HG03196 (cell line): ENCODE measurements around the gene CAVIN3.
A peak's percentile ranks its signal among the peaks of the same experiment; 100 is the strongest.
"Not testable (repeated sequence)": the region's sequence is repeated elsewhere in the genome, so short reads cannot be mapped to it uniquely, and the experiment has no call there.

Experiments used
- ATAC-seq: cut with Tn5 transposase; IDR thresholded peaks from one replicate; pipeline ENCODE4 v1.9.1; 2021; ENCODE audit not compliant: unreplicated experiment

The CAVIN3 gene

GRCh38 chr11:6326303-6326702, 6.0 kb upstream of the CAVIN3 start:
- ATAC-seq: no peak

DNA sequence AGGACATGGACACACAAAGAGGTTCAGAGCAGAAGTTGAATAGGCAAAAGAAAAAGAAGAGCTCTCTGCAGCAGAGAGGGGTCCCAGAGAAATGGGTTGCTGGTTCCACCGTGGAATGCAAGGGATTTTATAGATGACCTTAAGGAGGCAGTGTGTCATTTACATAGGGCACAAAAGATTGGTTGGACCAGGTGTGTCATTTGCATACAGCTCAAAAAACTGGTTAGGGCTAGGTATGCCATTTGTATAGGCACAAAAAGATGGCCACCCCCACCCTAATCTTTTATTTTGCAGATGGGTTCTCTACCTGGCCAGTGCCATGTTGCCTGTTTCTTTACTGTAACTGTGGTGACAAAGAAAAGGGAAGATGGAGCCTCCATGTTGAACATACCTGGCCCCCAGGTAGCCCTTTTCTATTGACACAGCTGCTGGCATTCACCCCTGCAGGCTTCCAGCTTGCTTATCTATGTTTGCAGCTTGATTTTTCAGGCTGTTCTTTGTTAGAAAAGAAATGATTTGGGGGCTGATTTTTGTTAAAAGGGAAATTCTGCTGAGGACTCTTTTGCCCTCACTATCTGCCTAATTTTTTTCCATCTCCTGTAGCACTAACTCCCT, 3.1 kb upstream of the CAVIN3 start:
- no peak for ATAC-seq

DNA sequence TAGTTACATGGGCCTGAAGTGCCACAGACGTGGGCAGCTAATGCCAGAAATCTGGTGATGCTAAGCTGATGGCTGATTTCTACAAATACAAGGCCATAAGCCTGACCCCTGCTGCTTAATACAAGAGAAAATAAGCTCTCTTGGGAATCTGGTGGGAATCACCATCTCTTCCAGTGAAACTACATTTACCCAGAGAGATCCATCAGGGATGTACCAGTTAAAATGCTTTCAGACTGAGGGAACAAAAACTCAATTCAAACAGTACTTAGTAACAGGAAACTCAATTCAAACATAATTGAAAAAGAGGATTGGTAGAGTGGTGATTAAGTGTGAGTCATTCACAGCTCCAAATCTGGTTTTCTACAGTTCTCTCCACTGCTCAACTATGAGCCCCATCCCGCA, 1.7 kb upstream of the CAVIN3 start:
- no peak for ATAC-seq

GRCh38 chr11:6321356-6321755, 1.1 kb upstream of the CAVIN3 start:
- ATAC-seq: no peak

- ATAC-seq: no peak
Measured at GRCh38 chr11:6319704-6320410, 444 bp downstream of the CAVIN3 start.

DNA sequence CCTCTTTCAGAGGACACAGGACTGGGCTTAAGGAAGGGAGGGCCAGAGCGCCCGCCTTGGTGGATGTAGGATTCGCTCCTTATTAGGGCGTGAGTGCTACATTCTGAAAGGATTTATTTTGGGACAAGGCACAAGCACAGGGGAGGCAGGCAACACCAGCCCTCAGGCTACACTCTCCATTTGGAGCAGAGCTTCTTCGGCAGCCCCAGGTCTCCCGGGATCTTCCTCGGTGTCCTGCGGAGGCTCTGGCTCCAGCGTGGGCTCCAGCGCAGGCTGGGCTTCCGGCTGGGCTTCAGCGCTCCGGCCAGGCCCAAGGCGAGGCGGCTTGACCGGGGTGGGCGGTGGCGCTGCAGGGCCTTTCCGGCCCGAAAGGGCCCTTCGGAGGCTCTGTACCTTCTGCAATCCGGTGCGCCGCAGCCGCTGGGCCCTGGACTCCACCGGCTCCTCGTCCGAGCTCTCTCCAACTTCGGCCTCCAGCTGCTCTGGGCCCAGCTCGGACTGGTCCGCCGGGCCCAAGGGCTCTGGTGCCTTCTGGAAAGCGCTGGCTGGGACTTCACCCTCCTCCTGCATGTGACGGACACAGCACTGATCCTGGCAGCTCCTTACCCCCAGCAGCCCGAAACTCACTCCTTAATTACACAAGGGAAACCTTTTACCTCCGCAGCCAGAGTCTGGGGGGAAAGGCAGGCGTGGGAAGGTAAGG, 1.1 kb downstream of the CAVIN3 start:
- ATAC-seq: no peak

GRCh38 chr11:6318204-6318603, 2.1 kb downstream of the CAVIN3 start:
- ATAC-seq: no peak

- ATAC-seq: peak; percentile 75
Measured at GRCh38 chr11:6315811-6316425, 4.4 kb downstream of the CAVIN3 start.

DNA sequence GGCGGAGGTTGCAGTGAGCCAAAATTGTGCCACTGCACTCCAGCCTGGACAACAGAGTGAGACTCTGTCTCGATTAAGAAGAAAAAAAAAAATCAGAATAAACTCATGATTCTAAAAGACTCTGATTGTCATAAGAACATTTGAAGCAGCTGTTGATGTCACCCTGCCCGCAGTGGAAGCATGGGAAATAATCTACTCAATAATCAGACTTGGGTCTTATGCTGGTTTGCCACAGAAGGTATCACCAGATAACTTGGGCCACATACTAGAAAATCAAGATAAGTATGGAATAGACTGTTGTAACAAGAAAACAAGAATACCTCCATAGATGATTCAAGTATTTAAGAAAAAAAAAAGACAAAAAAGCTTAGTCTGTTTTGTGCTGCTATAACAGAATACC, 8.2 kb downstream of the CAVIN3 start:
- no peak for ATAC-seq

GRCh38 chr11:6307876-6308275, 12.4 kb downstream of the CAVIN3 start:
- ATAC-seq: no peak

GRCh38 chr11:6305297-6305696, 15.0 kb downstream of the CAVIN3 start:
- no peak for ATAC-seq

- no peak for ATAC-seq
Measured at GRCh38 chr11:6303661-6304060, 16.6 kb downstream of the CAVIN3 start.

DNA sequence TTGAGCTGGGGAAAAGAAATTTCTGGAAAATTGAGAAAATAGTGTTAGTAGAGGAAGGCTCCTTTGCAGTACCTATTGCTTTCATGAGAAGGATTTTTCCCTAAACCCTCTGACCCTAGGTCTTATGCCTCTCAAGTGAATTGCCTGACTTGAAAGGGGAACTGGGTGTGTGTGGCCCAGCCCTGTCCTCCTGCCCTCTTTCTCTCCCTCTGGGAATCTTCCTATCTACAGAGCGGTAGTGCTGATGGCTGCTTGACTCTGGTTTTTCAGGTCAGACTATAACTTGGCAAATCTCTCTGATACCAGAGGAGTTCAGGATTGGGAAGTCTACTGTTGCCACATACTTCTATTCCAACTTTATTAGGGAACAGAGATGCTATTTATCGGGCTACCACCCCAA, 19.2 kb downstream of the CAVIN3 start:
- ATAC-seq: no peak

DNA sequence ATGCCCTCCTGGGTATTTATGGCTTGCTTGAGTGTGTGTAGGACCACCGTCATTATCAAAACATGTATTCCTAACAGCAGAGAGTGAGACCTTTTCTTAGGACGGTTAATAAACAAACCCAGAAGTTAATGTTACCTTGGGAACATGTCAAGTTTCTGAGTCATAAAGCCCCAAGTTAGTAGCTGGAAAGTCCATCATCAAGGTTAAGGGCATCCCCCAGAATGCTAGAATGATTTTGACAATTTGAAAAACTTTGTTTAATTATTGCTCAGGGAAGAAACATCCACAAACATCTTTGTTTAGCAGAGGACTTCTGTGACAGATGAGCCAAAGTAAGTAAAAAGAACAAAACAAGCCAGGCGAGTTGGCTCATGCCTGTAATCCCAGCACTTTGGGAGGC, 20.0 kb downstream of the CAVIN3 start:
- ATAC-seq: no peak

DNA sequence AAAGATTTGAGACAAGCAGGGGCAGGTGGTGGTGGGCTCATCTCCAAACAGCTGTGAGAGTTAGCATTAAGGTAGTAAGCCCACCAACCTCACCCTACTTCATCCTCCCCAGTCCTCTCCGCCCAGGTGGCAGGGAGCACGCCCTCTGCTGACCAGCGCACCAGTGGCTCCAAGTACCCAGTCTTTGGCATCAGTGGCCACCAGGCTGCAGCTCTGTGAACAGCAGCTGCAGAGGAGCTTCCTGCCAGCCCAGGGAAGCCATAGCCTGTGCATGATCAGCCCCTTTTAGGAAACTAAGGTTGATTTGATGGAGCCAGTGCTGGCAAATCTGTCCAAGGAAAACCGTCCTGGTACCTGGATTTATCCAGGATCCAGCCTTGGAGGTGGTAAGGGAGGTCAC, 21.7 kb downstream of the CAVIN3 start:
- ATAC-seq: peak; percentile 57

GRCh38 chr11:6297831-6298230, 22.5 kb downstream of the CAVIN3 start:
- no peak for ATAC-seq

DNA sequence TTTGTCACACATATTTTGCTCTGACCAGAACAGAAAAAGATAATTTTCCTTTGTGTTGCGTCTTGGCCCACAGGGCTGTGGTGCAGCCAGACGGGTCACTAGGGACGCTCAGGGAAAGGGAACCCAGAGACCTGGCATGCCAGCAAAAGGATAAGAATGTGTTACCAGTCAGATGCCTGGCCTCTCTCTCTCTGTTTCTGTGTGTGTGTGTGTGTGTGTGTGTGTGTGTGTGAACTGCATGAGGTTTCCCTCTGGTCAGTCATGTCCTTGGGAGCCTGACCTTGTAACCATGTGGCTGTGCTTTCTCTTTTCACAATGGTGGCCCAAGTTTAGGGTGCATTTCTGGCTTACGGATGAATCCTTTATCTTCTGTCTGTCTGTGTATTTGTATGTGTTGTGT, 35.3 kb downstream of the CAVIN3 start:
- ATAC-seq: no peak

DNA sequence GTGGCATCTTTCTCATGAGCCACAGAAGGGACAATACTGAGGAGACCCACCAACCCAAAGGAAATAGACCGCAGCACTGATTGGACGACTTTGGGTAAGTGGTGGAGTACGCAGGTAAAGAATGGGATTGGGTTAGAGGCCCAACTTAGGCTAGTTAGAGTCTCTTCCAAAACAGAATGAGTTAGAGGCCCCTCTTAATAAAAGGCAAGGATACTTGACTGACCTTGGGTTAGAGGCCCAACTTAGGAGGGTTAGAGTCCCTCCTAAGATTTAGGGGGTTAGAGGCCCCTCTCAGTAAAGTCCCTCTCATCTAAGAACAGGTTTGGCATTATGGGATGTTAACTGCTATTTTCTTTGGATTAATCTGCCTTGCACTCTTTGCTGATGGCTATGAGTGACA, 36.1 kb downstream of the CAVIN3 start:
- no peak for ATAC-seq

DNA sequence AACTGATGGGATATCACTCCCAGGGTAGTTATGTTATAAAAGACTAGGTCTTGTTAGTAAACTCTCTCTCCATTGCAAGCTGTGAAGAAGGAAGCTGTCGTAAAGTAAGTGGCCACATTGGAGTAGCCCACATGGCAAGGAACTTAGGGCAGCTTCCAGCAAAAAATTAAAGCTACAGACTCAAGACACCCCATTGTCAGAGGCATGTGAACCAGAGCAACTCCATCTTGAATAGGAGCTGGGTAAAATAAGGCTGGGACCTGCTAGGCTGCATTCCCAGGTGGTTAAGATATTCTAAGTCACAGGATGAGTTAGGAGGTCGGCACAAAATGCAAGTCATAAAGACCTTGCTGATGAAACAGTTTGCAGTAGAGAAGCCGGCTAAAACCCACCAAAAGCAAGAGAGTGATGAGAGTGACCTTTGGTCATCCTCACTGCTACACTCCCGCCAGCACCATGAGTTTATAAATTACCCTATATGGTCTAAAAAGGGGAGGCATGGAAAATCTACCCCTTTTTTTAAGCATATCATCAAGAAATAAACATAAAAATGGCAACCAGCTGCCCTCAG, 36.8 kb downstream of the CAVIN3 start:
- no peak for ATAC-seq

DNA sequence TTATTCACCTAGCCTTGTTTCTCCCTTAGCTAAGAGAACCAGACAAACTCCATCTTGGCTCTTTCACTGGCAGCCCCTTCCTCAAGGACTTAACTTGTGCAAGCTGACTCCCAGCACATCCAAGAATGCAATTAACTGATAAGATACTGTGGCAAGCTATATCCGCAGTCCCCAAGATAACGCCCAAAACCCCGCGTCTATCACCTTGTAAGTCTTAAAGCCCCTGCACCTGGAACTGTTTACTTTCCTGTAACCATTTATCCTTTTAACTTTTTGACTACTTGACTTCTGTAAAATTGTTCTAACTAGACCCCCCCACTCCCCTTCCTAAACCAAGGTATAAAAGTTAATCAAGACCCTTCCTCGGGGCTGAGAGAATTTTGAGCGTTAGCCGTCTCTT, 39.5 kb downstream of the CAVIN3 start:
- ATAC-seq: not testable (repeated sequence)

- ATAC-seq: no peak
Measured at GRCh38 chr11:6273188-6273587, 47.1 kb downstream of the CAVIN3 start.

DNA sequence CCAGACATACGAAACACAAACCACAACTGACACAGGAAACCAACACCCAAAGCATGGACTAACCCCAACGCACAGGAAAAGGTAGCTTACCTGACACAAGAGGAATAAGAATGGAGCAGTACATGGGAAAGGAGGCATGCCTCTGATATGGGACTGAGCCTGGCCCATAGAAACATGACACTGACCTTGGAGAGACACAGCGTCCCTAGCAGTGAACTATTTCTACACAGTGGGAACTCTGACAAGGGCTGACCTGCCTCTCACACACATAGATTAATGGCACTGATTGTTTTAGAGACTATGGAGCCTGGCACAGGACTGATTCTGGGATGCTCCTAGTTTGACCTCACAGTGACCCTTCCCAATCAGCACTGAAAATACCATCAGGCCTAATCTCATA, 48.7 kb downstream of the CAVIN3 start:
- no peak for ATAC-seq
